22Rv1 (cell line): ENCODE results near the gene ARHGAP33.

Source experiments
- H3K27ac ChIP-seq: fragments of 450-650 bp; 2 replicates; pipeline ENCODE4 v1.5.1; 2017
- ZFX ChIP-seq: fragments of 450-650 bp; IDR thresholded peaks from 2 replicates; pipeline ENCODE4 v1.6.1; 2017; ENCODE audit warnings: antibody characterized with exemption, borderline replicate concordance
- TF ChIP-seq, protein P1 (sequence below): fragments of 450-650 bp; IDR thresholded peaks from 2 replicates; pipeline ENCODE4 v1.5.1; 2017; ENCODE audit warnings: mild to moderate bottlenecking

ARHGAP33 gene

DNA sequence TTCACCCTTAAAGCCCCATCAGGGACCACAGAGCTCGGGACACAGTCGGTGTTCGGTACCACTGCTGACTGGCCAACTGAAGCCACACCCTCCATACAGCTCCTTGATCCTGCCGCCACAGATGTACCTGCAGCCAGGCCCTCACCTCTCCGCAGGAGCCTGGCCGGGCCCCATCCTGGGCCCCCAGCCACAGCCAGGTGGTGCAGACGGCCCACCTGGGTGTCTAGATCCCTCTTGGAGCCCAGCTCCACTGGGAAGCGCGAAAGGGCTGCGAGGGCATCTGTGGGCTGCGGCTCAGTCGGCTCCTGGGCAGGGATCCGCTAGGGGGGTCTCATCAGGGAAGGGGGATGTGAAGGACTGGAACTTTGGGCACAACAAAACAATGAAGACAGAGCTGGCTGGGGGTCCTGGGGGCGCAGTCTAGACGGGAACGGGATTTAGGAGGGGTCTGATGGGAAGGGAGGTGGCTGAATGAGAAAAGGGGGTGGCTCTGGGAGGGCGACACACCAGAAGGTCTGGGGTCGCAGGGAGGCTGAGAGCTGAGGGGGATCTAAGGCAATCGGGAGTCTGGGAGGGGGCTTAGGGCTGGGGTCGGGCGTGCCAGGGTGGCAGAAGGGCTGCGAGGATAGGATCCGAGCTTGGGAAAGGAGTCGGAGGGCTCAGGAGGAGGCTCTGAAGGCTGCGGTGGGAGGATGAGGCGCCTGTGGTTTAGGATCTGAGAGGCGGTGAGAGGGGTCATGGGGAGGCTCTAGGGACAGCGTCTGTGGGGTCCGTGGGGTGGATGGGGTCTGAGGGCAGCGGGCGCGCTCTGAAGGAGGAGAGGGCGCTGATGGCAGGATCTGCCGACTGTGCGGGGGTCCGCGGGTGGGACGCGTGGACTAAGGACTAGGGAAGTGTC, 21.5 kb downstream of the ARHGAP33 start:
- no peak overlapping the region for H3K27ac ChIP-seq
- TF ChIP-seq ZFX: no peak
- TF ChIP-seq, protein P1, sequence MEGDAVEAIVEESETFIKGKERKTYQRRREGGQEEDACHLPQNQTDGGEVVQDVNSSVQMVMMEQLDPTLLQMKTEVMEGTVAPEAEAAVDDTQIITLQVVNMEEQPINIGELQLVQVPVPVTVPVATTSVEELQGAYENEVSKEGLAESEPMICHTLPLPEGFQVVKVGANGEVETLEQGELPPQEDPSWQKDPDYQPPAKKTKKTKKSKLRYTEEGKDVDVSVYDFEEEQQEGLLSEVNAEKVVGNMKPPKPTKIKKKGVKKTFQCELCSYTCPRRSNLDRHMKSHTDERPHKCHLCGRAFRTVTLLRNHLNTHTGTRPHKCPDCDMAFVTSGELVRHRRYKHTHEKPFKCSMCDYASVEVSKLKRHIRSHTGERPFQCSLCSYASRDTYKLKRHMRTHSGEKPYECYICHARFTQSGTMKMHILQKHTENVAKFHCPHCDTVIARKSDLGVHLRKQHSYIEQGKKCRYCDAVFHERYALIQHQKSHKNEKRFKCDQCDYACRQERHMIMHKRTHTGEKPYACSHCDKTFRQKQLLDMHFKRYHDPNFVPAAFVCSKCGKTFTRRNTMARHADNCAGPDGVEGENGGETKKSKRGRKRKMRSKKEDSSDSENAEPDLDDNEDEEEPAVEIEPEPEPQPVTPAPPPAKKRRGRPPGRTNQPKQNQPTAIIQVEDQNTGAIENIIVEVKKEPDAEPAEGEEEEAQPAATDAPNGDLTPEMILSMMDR: no peak

DNA sequence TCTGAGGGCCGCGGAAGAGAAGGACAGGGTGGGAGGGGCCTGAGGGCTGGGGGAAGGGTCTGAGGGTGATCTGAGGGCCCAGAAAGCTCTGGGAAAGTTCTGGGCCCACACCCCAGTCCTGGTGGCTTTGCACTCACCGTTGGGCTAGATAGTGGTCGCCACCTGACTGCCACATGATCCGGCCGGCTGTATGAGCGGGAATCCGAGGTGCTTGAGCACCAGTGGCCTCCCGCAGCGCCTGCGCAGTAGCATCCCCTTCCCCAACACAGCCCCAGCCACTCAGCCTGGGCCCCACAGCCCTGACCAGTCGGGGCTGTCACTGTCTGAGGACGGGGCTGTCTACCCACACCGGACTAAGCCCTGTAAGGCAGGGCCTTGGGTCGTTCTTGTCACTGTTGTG, 22.3 kb downstream of the ARHGAP33 start:
- no peak for TF ChIP-seq ZFX
- TF ChIP-seq, protein P1: no peak
- H3K27ac ChIP-seq: no peak overlapping the region

DNA sequence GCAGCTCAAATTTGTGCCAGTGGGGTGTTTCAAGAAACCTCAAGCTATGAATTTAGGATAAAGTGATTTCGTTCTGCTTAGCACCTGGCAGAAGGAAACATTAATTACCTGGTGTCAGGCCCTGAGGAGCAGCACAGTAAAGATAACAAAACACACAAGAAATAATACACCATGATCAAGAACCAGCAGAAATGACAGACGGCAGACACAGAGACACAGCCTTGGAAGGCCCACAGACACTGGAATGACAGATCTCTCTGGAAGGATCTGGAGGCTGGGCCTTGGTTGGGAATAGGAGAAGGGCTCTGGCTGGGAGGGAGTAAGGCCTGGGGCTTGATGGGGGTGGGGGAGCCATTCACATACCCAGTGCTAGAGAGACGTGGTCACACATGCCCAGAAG, 26.5 kb downstream of the ARHGAP33 start:
- no peak for TF ChIP-seq ZFX
- TF ChIP-seq, protein P1: no peak
- H3K27ac ChIP-seq: no peak overlapping the region

DNA sequence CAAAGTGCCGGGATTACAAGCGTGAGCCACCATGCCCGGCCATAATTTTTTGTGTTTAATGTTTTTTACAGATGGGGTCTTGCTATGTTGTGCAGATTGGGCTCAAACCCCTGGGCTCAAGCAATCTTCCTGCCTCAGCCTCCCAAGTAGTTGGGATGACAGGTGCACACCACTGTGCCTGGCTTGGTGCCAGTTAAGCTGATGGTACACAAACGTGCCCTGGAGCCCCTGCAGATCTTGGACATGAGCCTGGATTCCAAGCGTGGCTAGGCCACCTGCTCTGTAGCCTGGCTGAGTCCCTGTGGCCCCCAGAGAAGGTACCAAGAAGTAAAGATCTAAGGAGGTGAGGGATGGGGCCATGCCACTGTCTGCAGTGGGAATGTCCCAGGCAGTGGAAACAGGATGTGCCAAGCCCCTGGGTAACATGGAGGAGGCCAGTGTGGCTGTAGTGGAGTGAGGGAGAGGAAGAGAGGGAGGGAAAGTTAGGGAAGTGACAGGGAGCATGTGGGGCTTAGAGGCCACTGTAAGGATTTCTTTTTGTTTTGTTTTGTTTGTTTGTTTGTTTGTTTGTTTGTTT, 30.2 kb downstream of the ARHGAP33 start:
- no peak for TF ChIP-seq ZFX
- TF ChIP-seq, protein P1: no peak
- no peak overlapping the region for H3K27ac ChIP-seq

DNA sequence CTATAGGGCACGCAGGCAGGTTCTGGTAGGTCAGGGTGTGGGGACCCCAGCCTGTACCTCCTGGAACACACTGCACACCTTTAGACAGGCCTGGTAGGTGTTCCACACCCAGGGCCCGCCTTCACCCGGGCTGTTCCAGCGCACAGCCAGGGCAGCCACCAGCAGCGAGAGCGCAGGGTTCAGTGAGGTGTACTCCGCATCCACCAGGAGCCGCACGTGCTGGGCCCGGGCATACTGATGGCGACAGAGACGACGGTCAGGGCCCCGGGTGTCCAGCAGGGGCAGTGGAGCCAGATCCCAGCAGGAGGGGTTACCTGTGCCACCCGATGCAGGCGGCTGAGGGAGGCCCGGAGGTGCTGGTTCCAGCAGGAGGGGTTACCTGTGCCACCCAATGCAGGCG, 31.2 kb downstream of the ARHGAP33 start:
- no peak for TF ChIP-seq ZFX
- TF ChIP-seq, protein P1: no peak
- H3K27ac ChIP-seq: no peak overlapping the region

DNA sequence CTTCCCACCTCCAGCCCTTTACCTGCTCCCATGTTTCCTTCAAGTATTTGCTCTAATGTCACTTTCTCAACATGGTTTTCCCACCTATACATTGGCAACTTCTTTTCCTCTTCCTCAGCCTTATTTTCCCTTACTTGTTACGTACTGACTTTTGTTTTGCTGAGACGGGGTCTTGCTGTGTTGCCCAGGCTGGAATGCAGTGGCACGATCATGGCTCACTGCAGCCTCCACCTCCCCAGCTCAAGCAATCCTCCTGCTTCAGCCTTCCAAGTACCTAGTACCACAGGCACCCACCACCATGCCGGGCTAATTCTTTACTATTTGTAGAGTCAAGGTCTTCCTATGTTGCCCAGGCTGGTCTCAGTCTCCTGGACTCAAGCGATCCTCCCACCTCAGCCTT, 32.3 kb downstream of the ARHGAP33 start:
- TF ChIP-seq, protein P1: no peak
- TF ChIP-seq ZFX: no peak
- no peak overlapping the region for H3K27ac ChIP-seq
